H1 (cell line): ENCODE measurements around the gene PTPRD.

Experiments
- PHF8 ChIP-seq: fragments of 200-600 bp; sonication (generic); conservative IDR thresholded peaks from 2 replicates; pipeline ENCODE4 v1.7.1; 2012; ENCODE audit warnings: low read depth, mild to moderate bottlenecking, inconsistent platforms, low read length, moderate library complexity
- RFX5 ChIP-seq: IDR thresholded peaks from 2 replicates; pipeline ENCODE4 v1.6.1; 2011; ENCODE audit warnings: low read depth, low read length, improper control_type of control experiment, borderline replicate concordance

DNA sequence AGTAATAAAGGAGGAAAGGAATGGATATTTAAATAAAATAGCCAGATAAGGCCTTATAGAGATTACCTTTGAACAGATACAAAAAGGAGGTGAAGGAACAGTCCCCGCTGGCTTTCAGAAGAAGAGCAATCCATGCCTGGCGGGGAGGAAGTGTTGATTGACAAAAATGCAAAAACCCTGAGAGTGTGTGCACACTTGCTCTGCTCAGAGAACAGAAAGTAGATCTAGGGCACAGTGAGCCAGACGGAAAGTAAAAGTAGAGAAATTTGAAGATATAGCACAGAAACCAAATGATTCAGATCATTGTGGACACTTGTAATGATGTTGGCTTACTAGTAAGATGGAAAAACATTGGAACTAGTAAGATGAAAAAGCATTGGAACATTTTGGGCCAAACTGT, 720.6 kb downstream of the PTPRD start:
- TF ChIP-seq PHF8 (no peak), RFX5 (no peak)
